Measurements from ENCODE around the gene AMPD2.

- TF ChIP-seq CTCF (IDR thresholded peaks at IDR 0.05; ENCODE audit: insufficient read depth, low read length, poor library complexity, severe bottlenecking) (no peak), EZH2phosphoT487 (conservative IDR thresholded peaks at IDR 0.05; ENCODE audit: low read length) (no peak)
Observed at GRCh38 chr1:109659145-109659544, 39.5 kb downstream of the AMPD2 start.

All from SU-DHL-6 (cell line).